SIG-M5 treated with dmso at 0.1 percent for 504 hours (cell line): ENCODE data around the gene CHEK1.
A peak's percentile ranks its signal among the peaks of the same experiment; 100 is the strongest.
"Not testable (repeated sequence)": the region's sequence is repeated elsewhere in the genome, so short reads cannot be mapped to it uniquely, and the experiment has no call there.

ENCODE experiments used
- DNase-seq: peaks from one replicate; lab custom pipeline; 2025; ENCODE audit not compliant: unreplicated experiment; lab: John Stamatoyannopoulos, UW

CHEK1 gene

DNA sequence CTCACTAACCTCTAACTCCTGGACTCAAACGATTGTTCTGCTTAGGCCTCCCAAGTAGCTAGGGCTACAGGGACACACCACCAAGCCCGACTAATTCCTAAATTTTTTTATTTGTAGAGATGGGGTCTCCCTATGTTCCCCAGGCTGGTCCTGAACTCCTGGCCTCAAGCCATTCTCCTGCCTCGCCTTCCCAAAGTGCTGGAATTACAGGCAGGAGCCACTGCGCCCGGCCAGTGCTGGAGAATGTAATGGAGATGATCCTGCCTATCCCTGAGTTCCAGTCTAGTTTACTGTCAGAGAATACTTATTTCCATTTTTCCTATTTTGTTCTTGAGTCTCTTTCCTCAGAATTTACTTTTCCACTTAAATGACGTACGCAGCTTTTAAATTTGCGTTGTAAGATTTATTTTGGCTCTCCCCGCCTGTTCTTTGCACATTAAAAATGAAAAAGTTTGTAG lies at the start of gene CHEK1:
Gene CHEK1, plus strand, starts transcription at position 408 of the 458 bp plus-strand sequence. CDS start 1,606 bp downstream, outside the sequence.
- DNase-seq: no peak

DNA sequence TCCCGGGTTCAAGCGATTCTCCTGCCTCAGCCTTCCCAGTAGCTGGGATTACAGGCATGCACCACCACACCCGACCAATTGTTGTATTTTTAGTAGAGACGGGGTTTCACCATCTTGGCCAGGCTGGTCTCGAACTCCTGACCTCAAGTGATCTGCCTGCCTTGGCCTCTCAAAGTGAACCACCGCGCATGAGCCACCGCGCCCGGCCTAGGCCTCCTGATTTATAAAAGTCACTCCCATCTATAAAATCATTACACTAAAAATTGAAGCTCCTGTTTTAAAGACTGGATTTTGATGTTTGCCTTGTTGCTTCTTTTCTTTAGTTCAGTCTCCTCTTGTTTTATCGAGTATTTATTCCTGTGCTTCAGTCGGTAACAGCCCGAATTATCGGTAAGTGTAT lies 47.8 kb upstream of the CHEK1 start:
- DNase-seq: not testable (repeated sequence)

DNA sequence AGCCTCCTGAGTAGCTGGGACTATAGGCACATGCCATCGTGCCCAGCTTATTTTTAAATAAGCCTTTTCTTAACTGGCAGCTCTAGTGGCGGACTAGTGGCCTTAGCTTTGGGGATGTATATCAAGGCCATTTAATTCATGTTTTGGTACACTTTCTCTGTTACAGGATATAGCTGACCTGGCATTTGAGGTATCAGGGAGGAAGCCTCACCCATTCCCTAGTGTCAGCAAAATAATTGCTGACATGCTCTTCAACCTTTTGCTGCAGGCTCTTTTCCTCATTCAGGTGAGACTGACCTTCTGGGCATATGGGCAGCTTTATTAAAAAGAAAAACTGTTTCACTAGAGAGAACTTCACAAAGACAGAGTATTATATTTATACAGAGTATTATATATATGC lies 46.2 kb upstream of the CHEK1 start:
- DNase-seq: no peak

DNA sequence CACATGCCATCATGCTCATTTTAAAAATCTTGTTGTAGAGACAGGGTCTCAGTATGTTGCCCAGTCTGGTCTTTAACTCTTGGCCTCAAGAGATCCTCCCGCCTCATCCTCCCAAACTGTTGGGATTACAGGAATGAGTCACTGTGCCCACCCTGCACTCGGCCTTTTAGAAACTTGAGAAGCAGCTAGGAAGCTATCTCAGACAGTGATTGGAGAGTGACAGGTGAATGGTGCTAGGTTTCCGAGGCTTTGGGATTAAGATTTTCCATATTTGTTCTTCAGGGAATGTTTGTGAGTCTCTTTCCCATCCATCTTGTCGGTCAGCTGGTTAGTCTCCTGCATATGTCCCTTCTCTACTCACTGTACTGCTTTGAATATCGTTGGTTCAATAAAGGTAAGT lies 45.2 kb upstream of the CHEK1 start:
- no peak for DNase-seq

DNA sequence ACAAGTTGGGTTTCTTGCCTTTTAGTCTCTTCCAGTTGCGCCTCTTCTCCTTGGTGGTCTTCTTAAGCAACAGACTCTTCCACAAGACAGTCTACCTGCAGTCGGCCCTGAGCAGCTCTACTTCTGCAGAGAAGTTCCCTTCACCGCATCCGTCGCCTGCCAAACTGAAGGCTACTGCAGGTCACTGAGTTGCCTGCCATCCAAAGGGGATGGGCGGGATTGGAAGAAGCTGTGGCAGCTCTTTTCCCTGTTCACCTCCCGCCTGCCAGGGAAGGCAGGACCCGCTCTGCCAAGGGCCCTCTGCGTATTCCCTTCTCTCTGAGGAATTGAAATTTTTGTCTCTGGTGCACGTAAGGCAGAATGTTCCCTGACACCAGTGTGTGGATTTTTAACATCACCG lies 41.5 kb upstream of the CHEK1 start:
- DNase-seq: no peak

DNA sequence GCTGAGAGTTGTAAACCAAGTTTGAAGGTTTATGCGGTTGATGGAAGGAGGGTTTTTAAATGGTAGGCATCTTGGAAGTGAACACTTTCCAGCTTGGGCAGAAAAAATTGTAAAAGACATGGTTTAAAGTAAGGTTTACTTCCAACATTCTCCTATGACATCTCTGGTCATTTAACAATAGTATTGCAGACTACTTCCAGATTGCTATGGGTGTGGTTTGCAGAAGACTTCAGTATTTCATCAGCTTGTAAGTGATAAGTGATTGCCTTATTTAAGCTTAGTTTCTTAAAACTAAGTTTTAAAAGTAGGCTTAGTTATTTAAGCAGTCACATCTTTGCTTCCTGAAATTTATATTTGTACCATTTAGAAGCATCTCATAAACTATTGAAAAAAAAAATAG lies 39.5 kb upstream of the CHEK1 start:
- no peak for DNase-seq

DNA sequence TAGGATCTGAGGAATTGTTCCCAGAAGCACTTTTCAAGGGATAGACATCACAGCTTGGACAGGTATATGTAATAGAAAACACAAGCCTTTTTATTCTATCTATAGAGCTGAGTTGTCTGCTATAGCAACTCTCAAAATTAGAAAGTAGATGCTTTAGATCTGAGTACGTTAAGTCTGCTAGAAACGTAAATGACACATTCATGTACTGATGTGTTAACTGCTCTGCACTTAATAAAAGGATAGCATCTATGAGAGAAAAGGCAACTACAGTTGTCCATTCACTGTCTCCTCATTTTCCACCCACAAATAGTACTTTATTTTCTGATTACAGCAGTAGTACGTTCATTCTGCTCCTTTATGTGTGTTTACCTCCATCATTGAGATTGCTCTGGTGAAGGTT lies 38.3 kb upstream of the CHEK1 start:
- no peak for DNase-seq

DNA sequence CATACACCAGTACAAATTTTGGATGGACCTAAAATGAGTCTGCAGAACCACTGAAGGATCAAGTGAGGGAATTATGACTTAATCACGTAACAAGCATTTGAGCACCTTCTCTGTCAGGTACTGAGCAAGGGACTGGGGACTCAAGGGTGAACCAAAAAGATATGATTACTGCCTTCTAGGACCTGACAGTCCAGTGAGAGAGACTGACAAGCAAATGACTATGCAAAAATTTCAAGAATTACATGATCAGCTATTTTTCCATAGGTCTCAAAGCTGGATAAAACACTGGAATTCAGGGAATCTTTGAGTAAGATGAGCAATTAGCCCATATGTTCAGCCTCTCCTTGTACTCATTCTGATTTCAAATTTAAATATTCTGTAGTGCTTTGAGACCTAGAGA lies 37.5 kb upstream of the CHEK1 start:
- DNase-seq: no peak

DNA sequence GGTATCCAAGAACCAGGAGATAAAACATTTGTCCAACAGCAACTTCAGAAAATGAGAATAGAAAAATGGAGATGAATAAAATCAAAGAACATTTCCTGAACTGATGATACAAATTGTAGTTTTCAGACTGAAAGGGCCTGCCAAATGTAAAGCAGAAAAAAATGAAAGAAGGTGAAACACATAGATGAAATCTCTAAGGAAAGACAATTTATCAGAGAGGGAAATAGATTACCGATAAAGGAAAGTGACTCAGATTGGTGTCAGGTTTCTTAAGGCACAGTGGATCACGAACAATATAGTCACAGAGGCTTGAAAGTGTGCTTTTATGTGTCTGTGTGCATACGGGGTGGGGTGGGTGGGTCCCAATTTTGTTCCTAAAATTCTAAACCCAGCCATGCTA lies 36.5 kb upstream of the CHEK1 start:
- no peak for DNase-seq

DNA sequence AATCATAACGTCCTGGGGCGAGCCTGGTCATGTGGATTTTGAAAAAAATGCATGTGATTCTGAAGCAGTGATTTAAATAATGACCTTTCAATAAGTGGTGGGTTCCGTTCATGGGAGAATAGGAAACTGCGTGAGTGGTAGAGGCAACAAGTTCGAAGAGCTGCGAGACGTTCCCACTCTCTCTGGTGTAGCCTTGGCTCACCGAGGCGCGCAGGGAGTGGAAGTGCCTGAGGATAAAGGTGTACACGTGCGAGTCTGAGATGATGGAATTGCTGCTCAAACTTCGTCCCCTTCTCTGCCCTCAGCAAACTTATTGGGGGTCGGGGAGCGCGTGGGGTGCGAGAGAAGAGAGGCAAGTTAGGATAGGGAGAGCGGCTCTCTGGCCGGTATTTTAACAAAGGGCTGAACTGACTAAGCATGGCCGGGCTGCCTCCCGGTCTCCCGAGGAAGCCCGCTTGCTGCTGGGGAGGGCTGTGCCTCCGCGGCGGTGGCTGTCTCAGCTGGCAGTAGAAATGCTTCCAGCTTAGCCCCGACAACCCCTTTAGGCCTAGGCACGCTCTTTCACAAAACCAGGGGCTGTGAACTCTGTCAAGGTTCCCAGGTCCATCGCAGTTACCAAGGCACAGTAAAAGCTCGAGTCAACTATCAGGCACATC lies 33.2 kb upstream of the CHEK1 start:
- no peak for DNase-seq

DNA sequence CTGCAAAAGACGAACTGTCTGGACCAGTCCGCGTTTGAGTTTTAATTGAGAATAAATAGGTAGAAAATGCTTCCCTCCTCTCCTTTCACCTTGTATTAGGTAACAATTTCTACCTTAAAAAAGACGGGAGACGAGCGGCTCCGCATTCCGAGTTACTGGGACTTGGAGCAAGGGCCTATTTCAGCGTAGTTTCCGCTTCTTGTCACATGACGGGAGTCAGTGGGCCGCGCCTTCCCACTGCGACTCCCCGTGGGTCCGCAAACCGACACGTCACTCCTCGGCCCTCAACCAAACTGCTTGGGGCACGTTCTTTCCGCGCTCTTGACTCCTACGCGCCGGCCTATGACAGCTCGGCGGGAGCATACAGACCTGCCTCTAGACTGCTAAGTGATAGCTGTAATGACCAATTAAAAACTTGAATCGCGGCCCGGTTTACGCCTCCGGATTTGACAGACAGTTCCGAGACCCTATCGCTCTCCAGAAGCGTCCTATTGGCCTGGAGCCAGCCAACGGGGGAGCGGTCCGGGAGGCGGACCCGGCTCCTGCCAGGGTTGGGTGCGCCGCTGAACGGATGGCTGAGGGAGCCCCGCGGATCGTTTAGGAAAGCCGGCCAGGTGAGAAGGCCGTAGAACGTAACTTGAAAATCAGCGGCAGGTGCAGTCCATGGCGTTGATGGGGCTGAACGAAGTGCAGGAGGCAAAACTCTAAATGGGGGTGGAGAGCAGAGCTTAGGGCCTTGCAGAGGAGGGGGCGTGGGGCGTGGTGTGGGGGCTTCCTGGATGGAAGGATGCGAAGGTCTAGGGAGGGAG lies 32.5 kb upstream of the CHEK1 start, which contains the start of gene STT3A:
Gene STT3A, plus strand, starts transcription at position 548 of the 809 bp plus-strand sequence. CDS start 3,064 bp downstream, outside the sequence.
- peak; percentile 99 for DNase-seq

DNA sequence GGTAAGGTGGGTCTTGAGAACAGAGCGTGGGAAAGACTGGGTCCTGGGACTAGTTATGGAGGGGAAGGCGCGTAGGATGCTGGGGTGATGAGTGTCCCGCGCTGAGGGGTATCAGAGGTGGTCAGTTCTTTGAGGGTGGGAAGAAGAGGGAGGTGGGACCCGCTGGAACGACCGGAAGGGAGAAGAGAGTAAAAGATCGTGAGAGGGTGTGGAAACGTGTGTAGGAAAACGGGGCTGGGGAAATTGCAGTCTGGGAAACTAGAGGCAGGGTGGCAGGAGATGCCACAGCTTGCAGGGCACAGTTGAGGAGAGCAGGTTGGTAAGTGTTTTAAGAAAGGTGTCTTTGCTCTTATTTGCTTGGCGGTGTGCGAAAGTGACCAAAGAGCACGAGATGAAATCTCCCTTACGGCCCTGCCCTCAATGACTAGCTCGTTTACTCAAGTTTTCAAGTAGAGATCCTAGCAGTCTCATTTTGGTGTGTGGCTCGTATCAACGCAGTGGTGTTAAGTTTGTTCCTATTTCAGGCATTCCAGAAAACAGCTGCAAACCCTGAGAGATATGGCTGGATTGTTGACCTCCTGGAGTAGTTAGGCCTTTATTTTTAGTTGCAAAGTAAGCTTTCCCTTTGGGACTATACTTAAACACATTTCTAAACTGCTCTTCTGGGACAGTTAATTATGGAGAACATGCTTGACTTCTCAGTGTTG lies 31.7 kb upstream of the CHEK1 start:
- DNase-seq: peak; percentile 31

DNA sequence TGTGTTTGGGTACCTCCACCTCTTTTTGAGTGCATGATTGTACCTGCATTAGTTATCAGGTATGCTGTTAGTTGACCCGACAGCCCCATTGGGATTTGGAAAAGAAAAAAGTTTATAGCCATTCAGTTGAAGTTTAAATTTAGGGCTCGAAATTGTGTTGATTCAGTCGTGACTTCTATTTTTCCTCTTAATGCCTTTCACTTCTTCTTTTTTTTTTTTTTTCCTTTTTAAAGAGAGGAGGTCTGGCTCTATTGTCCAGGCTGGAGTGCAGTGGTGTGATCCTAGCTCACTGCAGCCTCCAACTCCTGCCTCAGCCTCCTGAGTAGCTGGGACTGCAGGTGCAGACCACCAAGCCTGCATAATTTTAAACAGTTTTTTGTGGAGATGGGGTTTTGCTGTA lies 30.0 kb upstream of the CHEK1 start:
- DNase-seq: peak; percentile 15

DNA sequence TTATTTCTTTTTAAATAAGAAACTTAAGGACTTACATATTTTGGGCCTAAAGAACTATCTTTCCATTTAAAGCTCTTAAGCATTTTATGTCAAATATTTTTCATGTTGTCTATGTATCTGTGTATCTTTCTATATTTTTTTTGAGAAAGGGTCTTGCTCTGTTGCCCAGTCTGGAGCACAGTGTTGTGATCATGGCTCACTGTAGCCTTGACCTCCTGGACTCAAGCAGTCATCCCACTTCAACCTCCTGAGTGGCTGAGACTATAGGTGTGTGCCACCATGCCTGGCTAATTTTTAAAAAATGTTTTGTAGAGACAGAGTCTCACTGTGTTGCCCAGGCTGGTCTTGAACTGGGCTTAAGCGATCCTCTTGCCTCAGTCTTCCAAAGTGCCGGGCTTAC lies 24.3 kb upstream of the CHEK1 start:
- no peak for DNase-seq

DNA sequence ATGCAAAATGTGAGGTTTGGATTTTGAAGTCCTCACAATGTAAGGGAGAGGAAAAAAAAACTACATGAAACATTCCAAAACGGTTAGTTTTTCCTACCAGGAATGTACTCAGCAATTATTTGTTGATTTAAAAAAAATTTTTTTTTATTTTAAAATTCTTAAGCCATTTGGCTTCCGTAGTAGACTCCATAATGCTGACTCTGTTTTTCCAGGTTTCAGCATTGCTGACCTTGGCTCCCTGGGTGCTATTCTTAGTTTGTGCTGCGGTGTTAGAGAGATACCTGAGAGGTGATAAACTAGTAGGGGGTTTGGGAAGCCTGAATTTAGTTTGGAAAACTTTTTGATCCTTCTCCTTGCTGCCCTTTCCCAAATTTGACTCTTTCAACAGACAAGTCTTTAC lies 21.8 kb upstream of the CHEK1 start:
- DNase-seq: no peak

DNA sequence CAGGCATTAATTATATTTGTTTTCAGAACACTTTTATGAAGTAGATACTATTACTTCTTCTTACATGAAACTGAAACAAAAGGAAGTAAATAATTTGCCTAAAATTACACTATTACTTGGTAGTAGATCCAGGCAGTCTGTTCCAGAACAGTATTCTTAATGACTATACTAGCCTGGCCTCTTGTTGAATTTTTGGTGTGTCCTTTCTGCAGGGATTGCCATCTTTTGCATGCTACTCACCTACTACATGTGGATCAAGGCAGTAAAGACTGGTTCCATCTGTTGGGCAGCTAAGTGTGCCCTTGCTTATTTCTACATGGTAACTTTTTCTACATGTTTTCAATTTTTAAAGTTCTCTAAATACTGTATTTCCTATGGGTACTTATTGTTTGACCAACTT lies 19.5 kb upstream of the CHEK1 start:
- DNase-seq: no peak

DNA sequence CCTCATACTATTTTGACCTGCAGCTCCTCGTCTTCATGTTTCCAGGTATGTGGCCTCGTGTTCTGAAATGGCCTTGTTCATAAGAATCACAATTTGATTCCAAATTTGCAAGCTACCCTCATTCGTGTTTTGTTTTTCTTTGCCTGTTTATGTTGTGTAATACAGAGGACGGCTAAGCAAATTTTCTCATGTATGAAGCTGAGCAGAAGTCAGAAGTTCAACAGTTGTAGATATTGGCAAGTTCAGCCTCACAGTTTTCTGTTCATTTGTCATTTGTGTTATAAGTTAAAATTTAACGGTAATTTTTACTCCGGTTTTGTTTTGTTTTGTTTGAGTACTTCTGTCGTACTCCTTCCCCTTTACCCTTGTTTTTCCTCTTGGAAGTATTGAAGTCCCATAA lies 15.4 kb upstream of the CHEK1 start:
- no peak for DNase-seq

DNA sequence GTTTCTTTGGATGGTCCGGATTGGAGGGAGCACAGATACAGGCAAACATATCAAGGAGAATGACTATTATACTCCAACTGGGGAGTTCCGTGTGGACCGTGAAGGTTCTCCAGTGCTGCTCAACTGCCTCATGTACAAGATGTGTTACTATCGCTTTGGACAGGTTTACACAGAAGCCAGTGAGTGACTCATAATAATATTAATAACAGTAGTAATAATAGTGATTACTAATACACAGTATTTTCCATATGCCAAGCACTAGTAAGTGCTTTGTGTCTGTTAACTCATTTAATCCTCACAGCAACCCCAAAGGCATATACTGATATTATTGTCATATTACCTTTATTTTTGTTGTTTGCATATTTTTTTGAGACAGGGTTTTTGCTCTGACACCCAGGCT lies 6.6 kb upstream of the CHEK1 start:
- no peak for DNase-seq

DNA sequence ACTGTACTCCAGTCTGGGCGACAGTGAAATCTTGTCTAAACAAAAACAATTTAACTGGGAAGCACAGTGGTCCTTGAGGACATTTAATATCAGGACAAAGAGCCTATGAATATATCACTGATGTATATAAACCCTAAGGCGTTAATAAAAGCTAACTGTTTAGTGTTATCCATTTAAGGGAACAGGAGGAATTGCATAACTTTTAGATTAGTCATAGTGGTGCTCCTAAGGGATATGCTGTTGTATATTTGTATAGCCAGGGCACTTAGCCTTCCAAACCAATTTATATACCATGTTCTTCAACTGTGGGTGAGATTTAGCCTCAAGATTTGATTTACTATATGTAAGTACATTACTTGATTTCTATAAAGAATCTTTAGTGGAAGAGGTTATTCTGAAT lies 3.0 kb upstream of the CHEK1 start:
- peak; percentile 1 for DNase-seq

DNA sequence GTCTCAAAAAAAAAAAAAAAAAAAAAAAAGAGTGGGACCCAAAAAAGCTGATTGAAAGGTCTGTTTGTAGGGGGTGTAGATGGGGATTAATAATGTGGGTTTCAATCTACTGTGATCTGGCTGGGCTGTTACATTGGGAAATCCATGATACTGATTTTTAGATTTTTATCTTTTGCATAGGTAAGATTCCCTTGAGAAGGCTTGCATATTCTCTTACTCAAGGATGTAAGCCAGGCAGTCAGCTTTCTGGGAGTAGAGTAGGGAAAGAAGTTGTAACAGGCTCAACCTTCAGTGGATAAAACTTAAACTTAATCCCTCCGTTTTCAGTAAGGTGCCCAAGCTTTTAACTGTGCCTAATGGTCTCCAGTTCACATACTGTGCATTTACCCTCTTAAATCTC lies 1.9 kb upstream of the CHEK1 start:
- DNase-seq: no peak

DNA sequence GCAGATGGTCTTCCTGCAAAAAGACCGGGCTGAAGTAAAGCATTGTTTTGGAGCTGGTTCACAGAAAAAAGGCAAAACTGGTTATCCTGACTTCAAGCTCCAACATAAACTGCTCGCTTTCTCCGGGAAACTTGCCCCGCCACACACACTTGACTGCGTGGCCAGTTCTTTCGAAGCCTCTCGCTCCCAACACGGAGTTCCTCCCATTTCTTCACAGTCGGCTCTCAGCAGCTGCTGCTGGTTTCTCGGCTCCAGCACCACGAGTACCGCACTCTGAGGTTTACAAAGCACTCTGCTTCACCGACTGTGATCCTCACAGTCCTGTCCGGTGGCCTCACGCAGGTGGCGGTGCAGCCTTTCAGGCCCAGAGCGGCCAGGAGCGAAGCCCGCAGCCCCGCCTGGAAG lies 264 bp downstream of the CHEK1 start:
- DNase-seq: peak; percentile 45
